ENCODE measurements around the gene THSD4.

- TF ChIP-seq EZH2 (IDR thresholded peaks at IDR 0.05), result no peak
- TF ChIP-seq POLR2AphosphoS5 (IDR thresholded peaks at IDR 0.05; ENCODE audit: borderline replicate concordance, low read depth, low read length), result no peak
- TF ChIP-seq FOXP2 (optimal IDR thresholded peaks at IDR 0.05; ENCODE audit: control extremely low read depth, extremely low read length, insufficient read depth), result no peak
Measured at GRCh38 chr15:71666763-71667620, 551.7 kb downstream of the THSD4 start.

Measured in SK-N-MC (cell line).